GM12878 (cell line): Measurements from ENCODE around the gene COL20A1. TPM values are rescaled to one million over a fixed set of nuclear protein-coding genes. Genes with fewer than 3 reads are reported as not detected.

Experiments used
- CBFB ChIP-seq: IDR thresholded peaks from 2 replicates; pipeline ENCODE4 v1.6.1; 2016; ENCODE audit warnings: antibody characterized with exemption, low read depth
- CHD4 ChIP-seq: fragments of 200-600 bp; sonication (generic); IDR thresholded peaks from 2 replicates; pipeline ENCODE4 v1.6.1; 2016; ENCODE audit warnings: mild to moderate bottlenecking
- FOXK2 ChIP-seq: fragments of 450-650 bp; IDR thresholded peaks from 2 replicates; pipeline ENCODE4 v1.6.1; 2017; ENCODE audit warnings: mild to moderate bottlenecking, moderate library complexity
- HDAC2 ChIP-seq: fragments of 200-600 bp; sonication (generic); IDR thresholded peaks from 2 replicates; pipeline ENCODE4 v1.6.1; 2017
- HDAC6 ChIP-seq: fragments of 200-600 bp; sonication (generic); IDR thresholded peaks from one replicate; pipeline ENCODE4 v1.8.0; 2017; ENCODE audit warnings: antibody characterized with exemption; ENCODE audit not compliant: unreplicated experiment
- IKZF1 ChIP-seq: fragments of 450-650 bp; conservative IDR thresholded peaks from 2 replicates; pipeline ENCODE4 v1.6.1; 2017; ENCODE audit warnings: antibody characterized with exemption, mild to moderate bottlenecking
- MEF2B ChIP-seq: fragments of 450-650 bp; IDR thresholded peaks from 2 replicates; pipeline ENCODE4 v1.6.1; 2018; ENCODE audit warnings: mild to moderate bottlenecking, moderate library complexity; ENCODE audit not compliant: partially characterized antibody, poor library complexity, severe bottlenecking
- NBN ChIP-seq: fragments of 450-650 bp; IDR thresholded peaks from 2 replicates; pipeline ENCODE4 v1.6.1; 2016
- NFYA ChIP-seq: IDR thresholded peaks from 2 replicates; pipeline ENCODE4 v1.6.1; 2011; ENCODE audit warnings: low read depth, mild to moderate bottlenecking, low read length, improper control_type of control experiment, borderline replicate concordance
- NR2C2 ChIP-seq: IDR thresholded peaks from 2 replicates; pipeline ENCODE4 v1.6.1; 2011; ENCODE audit warnings: borderline replicate concordance, low read depth; ENCODE audit not compliant: control insufficient read depth, insufficient read length
- RELA ChIP-seq: fragments of 450-650 bp; IDR thresholded peaks from 2 replicates; pipeline ENCODE4 v1.8.0; 2014; ENCODE audit warnings: borderline replicate concordance; ENCODE audit not compliant: partially characterized antibody
- SIN3A ChIP-seq: IDR thresholded peaks from 2 replicates; pipeline ENCODE4 v1.6.1; 2012; ENCODE audit warnings: low read depth, low read length, improper control_type of control experiment
- SMAD1 ChIP-seq: fragments of 450-650 bp; IDR thresholded peaks from 2 replicates; pipeline ENCODE4 v1.6.1; 2018; ENCODE audit warnings: mild to moderate bottlenecking, low read depth; ENCODE audit not compliant: partially characterized antibody
- SPI1 ChIP-seq: IDR thresholded peaks from 2 replicates; pipeline ENCODE4 v1.6.1; 2011; ENCODE audit warnings: low read depth, mild to moderate bottlenecking, low read length, moderate library complexity, borderline replicate concordance; ENCODE audit not compliant: insufficient read depth
- SRF ChIP-seq, 2 experiments: IDR thresholded peaks; 2 replicates each; pipeline ENCODE4 v1.6.1; 2011; ENCODE audit warnings: low read depth in 2 of 2, low read length in 2 of 2, mild to moderate bottlenecking in 1 of 2, moderate library complexity in 1 of 2
- STAT3 ChIP-seq: IDR thresholded peaks from 2 replicates; pipeline ENCODE4 v1.6.1; 2011; ENCODE audit warnings: low read depth, low read length, improper control_type of control experiment
- WRNIP1 ChIP-seq: IDR thresholded peaks from 2 replicates; pipeline ENCODE4 v1.6.1; 2011; ENCODE audit warnings: low read depth, low read length, improper control_type of control experiment, borderline replicate concordance
- YBX1 ChIP-seq: fragments of 450-650 bp; IDR thresholded peaks from 2 replicates; pipeline ENCODE4 v1.6.1; 2016; ENCODE audit warnings: antibody characterized with exemption
- polyA plus RNA-seq, 11 experiments: library from polyadenylated mRNA; depleted of rRNA in 4 of 11; unstranded in 6 of 11; stranded (reverse) in 5 of 11; fragments of >200 nt; fragmentation: Nextera tagmentation in 4 of 11; fragmentation: Illumina TruSeq in 1 of 11; extraction: Ambion mirVana in 4 of 11; extraction: Trizol in 1 of 11; gene quantifications; 1 replicate in 1 of 11; 2 replicates in 10 of 11; pipeline versions ENCODE4 v1.2.1 to v1.2.3, GENCODE V29; 2011 to 2016; ENCODE audit warnings: inconsistent platforms in 2 of 11, missing spikeins in 2 of 11, low read depth in 1 of 11
- total RNA-seq, 4 experiments: library from RNA; depleted of rRNA in 3 of 4; stranded (reverse); fragments of >200 nt in 3 of 4; fragmentation: Illumina TruSeq in 1 of 4; extraction: Trizol in 1 of 4; gene quantifications; 2 replicates each; pipeline versions ENCODE4 v1.2.1 to v1.2.3, GENCODE V29; 2013 to 2021
- TF ChIP-seq, protein P1 (sequence below): IDR thresholded peaks from 2 replicates; pipeline ENCODE4 v1.6.1; 2011; ENCODE audit warnings: mild to moderate bottlenecking, low read depth, low read length, moderate library complexity; ENCODE audit not compliant: insufficient replicate concordance
- TF ChIP-seq, protein P2 (sequence below): fragments of 450-650 bp; IDR thresholded peaks from 2 replicates; pipeline ENCODE4 v1.6.1; 2017; ENCODE audit warnings: borderline replicate concordance
- TF ChIP-seq, protein P3 (sequence below): IDR thresholded peaks from 2 replicates; pipeline ENCODE4 v1.6.1; 2012; ENCODE audit warnings: low read depth, low read length, improper control_type of control experiment
- TF ChIP-seq, protein P4 (sequence below): fragments of 450-650 bp; IDR thresholded peaks from 2 replicates; pipeline ENCODE4 v1.6.1; 2014; ENCODE audit warnings: mild to moderate bottlenecking
- TF ChIP-seq, protein P5 (sequence below): fragments of 450-650 bp; IDR thresholded peaks from 2 replicates; pipeline ENCODE4 v1.6.1; 2018; ENCODE audit warnings: borderline replicate concordance, mild to moderate bottlenecking; ENCODE audit not compliant: partially characterized antibody

COL20A1 gene
- total and polyA plus RNA-seq, 10 of the 15 experiments (the other 5 are each of a cell fraction or from before 2014, with no cell fraction given) = not detected

DNA sequence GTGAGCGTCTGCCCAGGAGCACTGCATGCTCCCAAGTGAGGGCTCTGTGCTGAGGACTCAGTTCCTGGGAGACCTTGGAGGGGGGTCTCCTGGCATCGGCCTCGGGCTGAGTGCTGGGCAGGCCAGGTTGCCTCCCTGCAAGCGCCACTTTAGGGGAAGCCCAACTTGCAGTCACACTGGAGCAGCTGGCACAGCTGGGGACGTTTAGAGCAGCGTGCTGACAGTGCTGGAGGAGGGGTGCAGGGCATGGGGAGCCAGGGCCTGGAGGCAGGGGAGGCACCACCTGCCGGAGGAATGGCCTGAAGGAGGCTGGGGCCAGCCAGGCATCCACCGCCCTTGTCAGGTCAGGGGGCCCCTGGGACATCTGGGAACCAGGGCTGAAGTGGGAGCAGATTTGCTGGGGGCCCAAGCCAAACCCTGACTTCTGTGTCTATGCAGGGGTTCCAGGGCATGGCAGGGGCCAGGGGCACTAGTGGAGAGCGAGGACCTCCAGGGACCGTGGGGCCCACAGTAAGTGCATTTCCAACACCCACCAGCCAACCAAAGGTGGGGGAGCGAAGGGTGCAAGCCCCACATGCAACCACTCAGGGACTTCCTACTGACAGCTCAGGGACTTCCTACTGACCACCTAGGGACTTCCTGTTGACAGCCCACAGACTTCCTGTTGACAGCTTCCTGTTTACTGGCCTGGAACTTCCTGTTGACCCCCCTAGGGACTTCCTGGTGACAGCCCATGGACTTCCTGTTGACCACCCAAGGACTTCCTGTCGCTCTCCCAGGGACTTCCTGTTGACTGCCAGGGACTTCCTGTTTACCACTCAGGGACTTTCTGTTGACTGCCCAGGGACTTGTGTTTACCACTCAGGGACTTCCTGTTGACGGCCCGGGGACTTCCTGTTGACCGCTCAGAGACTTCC is 33.6 kb downstream of the COL20A1 start (continued):
- TF ChIP-seq IKZF1 (peak; percentile 58), WRNIP1 (no peak), FOXK2 (no peak), SIN3A (no peak), SMAD1 (no peak), MEF2B (peak; percentile 29), RELA (no peak), CHD4 (no peak), SRF (IDR thresholded peaks at IDR 0.05; ENCODE audit: low read depth in 2 of 2, low read length in 2 of 2) (no peak), CBFB (no peak), NFYA (no peak), NBN (no peak), HDAC6 (no peak), SPI1 (peak; percentile 14; the same call in 1 of the 2 replicates), HDAC2 (no peak), YBX1 (no peak), NR2C2 (no peak), STAT3 (no peak)
- TF ChIP-seq, protein P1, sequence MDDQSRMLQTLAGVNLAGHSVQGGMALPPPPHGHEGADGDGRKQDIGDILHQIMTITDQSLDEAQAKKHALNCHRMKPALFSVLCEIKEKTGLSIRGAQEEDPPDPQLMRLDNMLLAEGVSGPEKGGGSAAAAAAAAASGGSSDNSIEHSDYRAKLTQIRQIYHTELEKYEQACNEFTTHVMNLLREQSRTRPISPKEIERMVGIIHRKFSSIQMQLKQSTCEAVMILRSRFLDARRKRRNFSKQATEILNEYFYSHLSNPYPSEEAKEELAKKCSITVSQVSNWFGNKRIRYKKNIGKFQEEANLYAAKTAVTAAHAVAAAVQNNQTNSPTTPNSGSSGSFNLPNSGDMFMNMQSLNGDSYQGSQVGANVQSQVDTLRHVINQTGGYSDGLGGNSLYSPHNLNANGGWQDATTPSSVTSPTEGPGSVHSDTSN = no peak
- TF ChIP-seq, protein P2, sequence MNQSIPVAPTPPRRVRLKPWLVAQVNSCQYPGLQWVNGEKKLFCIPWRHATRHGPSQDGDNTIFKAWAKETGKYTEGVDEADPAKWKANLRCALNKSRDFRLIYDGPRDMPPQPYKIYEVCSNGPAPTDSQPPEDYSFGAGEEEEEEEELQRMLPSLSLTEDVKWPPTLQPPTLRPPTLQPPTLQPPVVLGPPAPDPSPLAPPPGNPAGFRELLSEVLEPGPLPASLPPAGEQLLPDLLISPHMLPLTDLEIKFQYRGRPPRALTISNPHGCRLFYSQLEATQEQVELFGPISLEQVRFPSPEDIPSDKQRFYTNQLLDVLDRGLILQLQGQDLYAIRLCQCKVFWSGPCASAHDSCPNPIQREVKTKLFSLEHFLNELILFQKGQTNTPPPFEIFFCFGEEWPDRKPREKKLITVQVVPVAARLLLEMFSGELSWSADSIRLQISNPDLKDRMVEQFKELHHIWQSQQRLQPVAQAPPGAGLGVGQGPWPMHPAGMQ = no peak
- TF ChIP-seq, protein P3, sequence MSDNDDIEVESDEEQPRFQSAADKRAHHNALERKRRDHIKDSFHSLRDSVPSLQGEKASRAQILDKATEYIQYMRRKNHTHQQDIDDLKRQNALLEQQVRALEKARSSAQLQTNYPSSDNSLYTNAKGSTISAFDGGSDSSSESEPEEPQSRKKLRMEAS = no peak
- TF ChIP-seq, protein P4, sequence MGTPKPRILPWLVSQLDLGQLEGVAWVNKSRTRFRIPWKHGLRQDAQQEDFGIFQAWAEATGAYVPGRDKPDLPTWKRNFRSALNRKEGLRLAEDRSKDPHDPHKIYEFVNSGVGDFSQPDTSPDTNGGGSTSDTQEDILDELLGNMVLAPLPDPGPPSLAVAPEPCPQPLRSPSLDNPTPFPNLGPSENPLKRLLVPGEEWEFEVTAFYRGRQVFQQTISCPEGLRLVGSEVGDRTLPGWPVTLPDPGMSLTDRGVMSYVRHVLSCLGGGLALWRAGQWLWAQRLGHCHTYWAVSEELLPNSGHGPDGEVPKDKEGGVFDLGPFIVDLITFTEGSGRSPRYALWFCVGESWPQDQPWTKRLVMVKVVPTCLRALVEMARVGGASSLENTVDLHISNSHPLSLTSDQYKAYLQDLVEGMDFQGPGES = no peak
- TF ChIP-seq, protein P5, sequence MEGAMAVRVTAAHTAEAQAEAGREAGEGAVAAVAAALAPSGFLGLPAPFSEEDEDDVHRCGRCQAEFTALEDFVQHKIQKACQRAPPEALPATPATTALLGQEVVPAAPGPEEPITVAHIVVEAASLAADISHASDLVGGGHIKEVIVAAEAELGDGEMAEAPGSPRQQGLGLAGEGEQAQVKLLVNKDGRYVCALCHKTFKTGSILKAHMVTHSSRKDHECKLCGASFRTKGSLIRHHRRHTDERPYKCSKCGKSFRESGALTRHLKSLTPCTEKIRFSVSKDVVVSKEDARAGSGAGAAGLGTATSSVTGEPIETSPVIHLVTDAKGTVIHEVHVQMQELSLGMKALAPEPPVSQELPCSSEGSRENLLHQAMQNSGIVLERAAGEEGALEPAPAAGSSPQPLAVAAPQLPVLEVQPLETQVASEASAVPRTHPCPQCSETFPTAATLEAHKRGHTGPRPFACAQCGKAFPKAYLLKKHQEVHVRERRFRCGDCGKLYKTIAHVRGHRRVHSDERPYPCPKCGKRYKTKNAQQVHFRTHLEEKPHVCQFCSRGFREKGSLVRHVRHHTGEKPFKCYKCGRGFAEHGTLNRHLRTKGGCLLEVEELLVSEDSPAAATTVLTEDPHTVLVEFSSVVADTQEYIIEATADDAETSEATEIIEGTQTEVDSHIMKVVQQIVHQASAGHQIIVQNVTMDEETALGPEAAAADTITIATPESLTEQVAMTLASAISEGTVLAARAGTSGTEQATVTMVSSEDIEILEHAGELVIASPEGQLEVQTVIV = no peak
